Ascending aorta (tissue), 2 donors: ENCODE results near the gene SLC26A4. TPM values are rescaled to one million over a fixed set of nuclear protein-coding genes. Genes with fewer than 3 reads are reported as not detected.

ENCODE experiments used
- DNase-seq, 2 donors: peaks; one replicate each; pipeline ENCODE4 v3.0.0-alpha.2; 2019; ENCODE audit warnings: low spot score in 2 of 2
- H3K27ac ChIP-seq, 2 donors: fragments of 200-600 bp; sonication (generic); one replicate each; pipeline ENCODE4 v1.5.1; 2016 to 2017; ENCODE audit warnings: mild to moderate bottlenecking in 1 of 2
- H3K27me3 ChIP-seq: fragments of 200-600 bp; sonication (generic); one replicate; pipeline ENCODE4 v1.5.1; 2017
- H3K36me3 ChIP-seq, 2 donors: fragments of 200-600 bp; sonication (generic); one replicate each; pipeline ENCODE4 v1.5.1; 2016
- H3K4me1 ChIP-seq, 2 donors: fragments of 200-600 bp; sonication (generic); one replicate each; pipeline ENCODE4 v1.5.1; 2016 to 2017; ENCODE audit warnings: mild to moderate bottlenecking in 1 of 2
- H3K4me3 ChIP-seq, 2 donors: fragments of 200-600 bp; sonication (generic); one replicate each; pipeline ENCODE4 v1.5.1; 2016 to 2017; ENCODE audit warnings: mild to moderate bottlenecking in 1 of 2
- H3K9me3 ChIP-seq, 2 donors: fragments of 200-600 bp; sonication (generic); one replicate each; pipeline ENCODE4 v1.5.1; 2016
- intact Hi-C: fragments of 100-400 bp; cut with DNase I; formaldehyde crosslinking; loops from one replicate; pipeline ENCODE4 v1.15.1; 2023
- total RNA-seq: library from RNA; depleted of rRNA; stranded (reverse); fragments of >200 nt; gene quantifications from one replicate; pipeline ENCODE4 v1.1.0, GENCODE V29; 2016
- TF ChIP-seq, protein P1 (sequence below), 3 experiments: fragments of 200-600 bp in 2 of 3; fragments of 450-650 bp in 1 of 3; sonication (generic) in 2 of 3; IDR thresholded peaks; one replicate each; pipeline ENCODE4 v1.5.1; 2016 to 2019; ENCODE audit warnings: antibody characterized with exemption in 3 of 3, mild to moderate bottlenecking in 1 of 3, moderate library complexity in 1 of 3

SLC26A4 gene
- total RNA-seq, 1 donor from 2014 or later, result 4.7 TPM

DNA sequence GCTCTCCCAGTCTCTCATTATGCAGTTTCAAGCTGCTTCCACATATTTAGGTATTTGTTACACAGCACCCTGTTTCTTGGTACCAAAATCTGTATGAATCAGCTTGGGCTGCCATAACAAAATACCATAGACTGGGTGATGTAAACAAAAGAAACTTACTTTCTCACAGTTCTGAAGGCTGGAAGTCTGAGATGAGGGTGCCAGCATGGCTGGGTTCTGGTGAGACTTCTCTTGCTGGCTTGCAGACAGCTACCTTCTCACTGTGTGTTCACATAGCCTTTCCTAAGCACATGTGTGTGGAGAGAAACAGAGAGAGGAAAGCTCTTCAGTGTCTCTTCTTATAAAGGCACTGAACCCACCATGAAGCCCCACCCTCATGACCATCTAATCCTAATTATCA is 67.6 kb downstream of the SLC26A4 start:
- no peak overlapping the region for H3K4me3 ChIP-seq
- TF ChIP-seq, protein P1, sequence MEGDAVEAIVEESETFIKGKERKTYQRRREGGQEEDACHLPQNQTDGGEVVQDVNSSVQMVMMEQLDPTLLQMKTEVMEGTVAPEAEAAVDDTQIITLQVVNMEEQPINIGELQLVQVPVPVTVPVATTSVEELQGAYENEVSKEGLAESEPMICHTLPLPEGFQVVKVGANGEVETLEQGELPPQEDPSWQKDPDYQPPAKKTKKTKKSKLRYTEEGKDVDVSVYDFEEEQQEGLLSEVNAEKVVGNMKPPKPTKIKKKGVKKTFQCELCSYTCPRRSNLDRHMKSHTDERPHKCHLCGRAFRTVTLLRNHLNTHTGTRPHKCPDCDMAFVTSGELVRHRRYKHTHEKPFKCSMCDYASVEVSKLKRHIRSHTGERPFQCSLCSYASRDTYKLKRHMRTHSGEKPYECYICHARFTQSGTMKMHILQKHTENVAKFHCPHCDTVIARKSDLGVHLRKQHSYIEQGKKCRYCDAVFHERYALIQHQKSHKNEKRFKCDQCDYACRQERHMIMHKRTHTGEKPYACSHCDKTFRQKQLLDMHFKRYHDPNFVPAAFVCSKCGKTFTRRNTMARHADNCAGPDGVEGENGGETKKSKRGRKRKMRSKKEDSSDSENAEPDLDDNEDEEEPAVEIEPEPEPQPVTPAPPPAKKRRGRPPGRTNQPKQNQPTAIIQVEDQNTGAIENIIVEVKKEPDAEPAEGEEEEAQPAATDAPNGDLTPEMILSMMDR (IDR thresholded peaks at IDR 0.05), result no peak
- no peak overlapping the region for H3K27ac ChIP-seq
- DNase-seq, result no peak
- no peaks in the 10 kb centered on the region for H3K4me1 ChIP-seq
- intact Hi-C loops, result loop anchor here (10.0 kb wide), 2 partner anchors 523 to 583 kb away; no protein-coding TSS in a partner anchor
- no peaks in the 10 kb centered on the region for H3K27me3 ChIP-seq
- no peaks in the 10 kb centered on the region for H3K36me3 ChIP-seq
- no peaks in the 10 kb centered on the region for H3K9me3 ChIP-seq

DNA sequence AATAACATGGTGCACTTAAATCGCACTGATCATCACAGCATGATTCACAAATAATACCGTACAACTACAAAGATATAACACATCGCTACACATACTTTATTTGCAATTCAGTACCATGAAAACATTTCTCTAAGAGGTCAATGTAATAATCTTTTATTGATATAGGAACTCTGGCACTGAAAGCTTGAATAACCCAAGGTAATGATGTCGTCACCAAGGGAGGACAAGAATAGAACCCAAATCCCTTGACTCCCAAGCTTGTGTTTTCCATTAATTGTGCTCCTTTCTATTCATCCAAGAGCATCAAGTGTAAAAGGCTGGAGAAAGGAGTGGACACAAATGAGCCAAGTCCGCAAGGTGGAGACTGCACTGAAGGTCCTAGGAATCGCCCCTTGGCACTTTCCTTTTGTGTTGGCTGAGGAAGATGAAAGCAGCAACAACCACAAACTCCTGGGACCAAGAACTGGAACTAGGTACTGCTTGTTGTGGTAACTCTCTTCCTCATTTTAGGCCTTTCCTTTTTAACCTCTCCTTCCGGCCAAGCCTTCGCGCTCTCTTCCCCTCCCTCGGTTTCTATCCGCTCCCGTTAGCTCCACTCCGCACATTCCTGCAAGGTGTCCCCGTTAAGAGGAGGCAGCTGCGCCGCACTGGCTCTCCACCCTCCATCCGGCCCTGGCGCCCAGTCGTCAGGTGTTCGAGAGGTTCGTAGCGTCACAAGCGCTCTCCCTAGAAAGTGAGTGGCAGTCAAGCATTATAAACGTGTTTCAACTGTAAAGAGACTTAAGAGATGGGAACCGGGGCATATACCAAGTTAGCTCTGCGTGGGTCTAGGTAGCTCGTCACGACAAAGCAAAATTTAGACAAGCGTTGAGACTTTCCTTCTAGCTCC is 82.3 kb downstream of the SLC26A4 start:
- intact Hi-C loops, result loop anchor here (1.0 to 10.0 kb wide), 9 partner anchors 146 to 1458 kb away; partner anchors contain the start of genes BCAP29, COG5, DLD and DUS4L

DNA sequence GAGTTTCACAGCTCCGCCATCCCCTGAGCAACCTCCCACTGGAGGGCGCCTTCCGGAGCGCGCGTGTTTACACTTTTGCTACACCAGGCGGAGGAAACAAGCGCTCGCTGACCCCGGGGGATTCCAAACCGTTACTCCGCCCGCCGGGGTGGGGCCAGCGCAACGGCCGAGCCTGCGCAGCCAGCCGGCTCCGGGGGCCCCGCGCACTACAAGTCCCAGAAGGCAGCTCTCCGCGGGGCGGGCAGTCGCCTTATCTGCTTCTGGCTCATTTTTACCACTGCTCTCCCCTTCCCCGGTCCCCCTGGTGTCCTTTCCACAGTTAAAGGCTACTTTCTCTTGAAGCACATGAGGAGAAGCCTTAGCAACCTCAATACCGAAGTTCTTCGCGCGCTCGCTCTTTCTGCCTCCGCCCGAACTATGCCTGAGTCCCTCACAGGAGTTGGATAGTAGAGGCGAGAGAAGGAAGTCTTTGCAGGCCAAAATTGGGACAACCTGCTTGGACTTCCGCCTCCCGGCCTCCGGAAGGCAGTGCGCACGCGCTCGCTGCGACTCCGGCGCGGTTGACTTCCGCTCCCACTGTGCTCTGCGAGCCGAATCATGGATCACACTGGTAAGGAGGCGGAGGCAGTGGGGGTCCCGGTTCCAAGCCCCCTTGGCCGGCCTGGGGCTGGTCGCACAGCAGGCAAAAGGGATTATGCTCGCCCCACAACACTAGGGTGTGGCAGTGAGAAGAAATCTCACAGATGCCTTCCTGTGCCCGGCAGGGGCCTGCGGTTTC is 83.1 kb downstream of the SLC26A4 start, which contains the start of gene CBLL1:
Gene CBLL1 (plus strand): TSS at position 576 of the 778 bp plus-strand sequence. CDS start 22 bp downstream, at position 598.
- Histone ChIP-seq H3K27ac (peak within 1 kb of the TSS; percentile 95), H3K4me3 (peak within 1 kb of the TSS; percentile 80 to 92), H3K9me3 (no peaks in the 10 kb centered on the region), H3K4me1 (peaks cover 10 to 20% of the 10 kb centered on the region in 2 donors), H3K36me3 (peaks cover 0 to 3% of the 10 kb centered on the region in 2 donors), H3K27me3 (no peaks in the 10 kb centered on the region)
- intact Hi-C loops, result loop anchor here (1.0 to 10.0 kb wide), 11 partner anchors 131 to 1459 kb away; partner anchors contain the start of genes BCAP29, COG5, DLD and DUS4L
- peak; percentile 85 to 99 for DNase-seq
- TF ChIP-seq, protein P1 (IDR thresholded peaks at IDR 0.05), result peak; percentile 51 to 76 (median 71)

More for the DNA sequence above, 82.3 kb downstream of the SLC26A4 start:
- no peaks in the 10 kb centered on the region for H3K36me3 ChIP-seq
- H3K27me3 ChIP-seq, result no peaks in the 10 kb centered on the region
- peak overlapping the region; percentile 80 to 92 for H3K4me3 ChIP-seq
- H3K27ac ChIP-seq, result peak overlapping the region; percentile 95
- TF ChIP-seq, protein P1 (IDR thresholded peaks at IDR 0.05), result no peak
- peaks cover 10 to 20% of the 10 kb centered on the region in 2 donors for H3K4me1 ChIP-seq
- DNase-seq, result peak; percentile 16 to 75
- no peaks in the 10 kb centered on the region for H3K9me3 ChIP-seq

DNA sequence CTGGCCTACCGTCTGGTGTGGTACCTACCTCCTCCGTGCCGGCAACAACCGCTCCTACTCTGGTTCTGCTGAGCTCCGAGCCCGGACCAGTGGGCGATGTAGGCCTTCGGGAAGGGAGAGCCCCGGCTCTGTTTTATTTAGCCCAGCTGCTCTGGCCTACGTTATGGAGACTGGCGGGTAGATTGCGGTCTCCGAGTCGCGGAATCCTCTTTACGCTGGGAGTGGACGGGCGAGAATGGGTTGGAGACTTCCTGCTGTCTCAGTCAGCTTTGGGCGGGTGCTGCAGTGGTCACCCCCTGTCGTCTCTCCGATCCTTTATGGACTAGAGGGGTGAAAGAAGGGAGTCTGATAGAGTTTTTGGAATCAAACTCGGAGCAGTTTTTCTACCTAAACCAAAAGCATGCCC is 83.7 kb downstream of the SLC26A4 start:
- intact Hi-C loops, result loop anchor here (1.0 to 10.0 kb wide), 10 partner anchors 130 to 1460 kb away; partner anchors contain the start of genes BCAP29, COG5, DLD and DUS4L
- TF ChIP-seq, protein P1 (IDR thresholded peaks at IDR 0.05), result no peak
- no peak for DNase-seq
- no peaks in the 10 kb centered on the region for H3K27me3 ChIP-seq
- no peaks in the 10 kb centered on the region for H3K9me3 ChIP-seq
- peaks cover 0 to 6% of the 10 kb centered on the region in 2 donors for H3K36me3 ChIP-seq
- peaks cover 10 to 20% of the 10 kb centered on the region in 2 donors for H3K4me1 ChIP-seq
- H3K4me3 ChIP-seq, result peak overlapping the region; percentile 80 to 92
- H3K27ac ChIP-seq, result peak overlapping the region; percentile 95

DNA sequence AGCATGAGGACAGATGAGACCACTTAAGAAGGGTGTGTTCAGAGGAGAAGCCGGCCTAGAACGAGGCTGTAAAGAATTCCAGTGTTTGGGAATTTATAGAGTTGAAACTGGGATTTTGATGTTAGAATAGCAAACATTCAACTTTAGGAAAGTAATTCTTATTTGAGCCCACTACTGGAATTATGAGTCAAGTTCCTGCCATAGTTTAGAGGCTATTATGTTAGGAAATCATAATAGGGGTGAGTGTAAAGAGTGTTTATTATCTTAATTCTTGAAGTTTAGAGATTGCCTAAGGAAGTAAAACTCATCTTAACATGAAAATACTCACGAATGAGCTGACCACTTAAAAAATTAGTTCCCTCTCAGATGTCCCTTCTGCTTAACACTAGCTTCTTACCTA is 85.4 kb downstream of the SLC26A4 start:
- Histone ChIP-seq H3K4me1 (peaks cover 10 to 20% of the 10 kb centered on the region in 2 donors), H3K27me3 (no peaks in the 10 kb centered on the region), H3K36me3 (peaks cover 11 to 21% of the 10 kb centered on the region in 2 donors), H3K27ac (no peak overlapping the region), H3K4me3 (peak overlapping the region in 1 of 2 donors; percentile 92), H3K9me3 (no peaks in the 10 kb centered on the region)
- intact Hi-C loops, result loop anchor here (10.0 kb wide), 2 partner anchors 259 to 1461 kb away; partner anchors contain the start of genes LAMB1 and NAMPT
- TF ChIP-seq, protein P1 (IDR thresholded peaks at IDR 0.05), result no peak
- no peak for DNase-seq
